IMR-90 (cell line): ENCODE results near the gene PALM3. TPM values are rescaled to one million over a fixed set of nuclear protein-coding genes. Genes with fewer than 3 reads are reported as not detected.

Source experiments
- ATAC-seq: fragments of 200-7000 bp; cut with Tn5 transposase; 2 replicates; pipeline ENCODE4 v1.9.1; 2020; ENCODE audit warnings: low read depth, mild to moderate bottlenecking, moderate library complexity
- BruUV-seq: library from RNA; stranded (reverse); fragments of 400-500 nt; replicated peaks from 2 replicates; lab custom pipeline; 2021; lab: Mats Ljungman, UMichigan
- CTCF ChIA-PET: fragments of 300-600 bp; formaldehyde crosslinking; extraction: SDS; loops from one replicate; lab custom pipeline; 2021; ENCODE audit warnings: antibody characterized with exemption; lab: Yijun Ruan, JAX
- POLR2A ChIA-PET: fragments of 300-600 bp; sonication (Branson Sonifier 250); formaldehyde crosslinking; loops from one replicate; lab custom pipeline; 2022; ENCODE audit warnings: antibody characterized with exemption; ENCODE audit not compliant: unreplicated experiment; lab: Charles Lee
- DNase-seq: peaks from one replicate; pipeline ENCODE4 v3.0.0; 2013
- H2AFZ ChIP-seq: replicated peaks from 2 replicates; pipeline ENCODE3; 2013; ENCODE audit warnings: low read length, mild to moderate bottlenecking; ENCODE audit not compliant: poor library complexity
- H2AK5ac ChIP-seq: 2 replicates; pipeline ENCODE4 v1.6.1; 2013; ENCODE audit warnings: low read depth, low read length, inconsistent platforms
- H2AK9ac ChIP-seq: replicated peaks from 2 replicates; pipeline ENCODE3; 2013; ENCODE audit warnings: mild to moderate bottlenecking, low read depth, low read length, moderate library complexity; ENCODE audit not compliant: poor library complexity
- H2BK120ac ChIP-seq: 2 replicates; pipeline ENCODE4 v1.6.1; 2013; ENCODE audit warnings: low read depth, low read length, inconsistent platforms
- H2BK15ac ChIP-seq: 3 replicates; pipeline ENCODE4 v1.6.1; 2013; ENCODE audit warnings: low read depth, low read length, inconsistent platforms
- H2BK20ac ChIP-seq: 2 replicates; pipeline ENCODE4 v1.6.1; 2013; ENCODE audit warnings: low read depth, mild to moderate bottlenecking, inconsistent platforms, low read length, moderate library complexity
- H2BK5ac ChIP-seq: 2 replicates; pipeline ENCODE4 v1.6.1; 2013; ENCODE audit warnings: mild to moderate bottlenecking, low read depth, low read length, inconsistent platforms; ENCODE audit not compliant: poor library complexity, severe bottlenecking
- H3K14ac ChIP-seq: replicated peaks from 2 replicates; pipeline ENCODE4 v1.6.1; 2013; ENCODE audit warnings: low read depth, low read length, inconsistent platforms
- H3K18ac ChIP-seq: 2 replicates; pipeline ENCODE4 v1.6.1; 2013; ENCODE audit warnings: low read depth, low read length, control low read depth
- H3K23ac ChIP-seq: 2 replicates; pipeline ENCODE4 v1.6.1; 2013; ENCODE audit warnings: low read depth, low read length, inconsistent platforms
- H3K27ac ChIP-seq: 2 replicates; pipeline ENCODE4 v1.5.1; 2013; ENCODE audit warnings: mild to moderate bottlenecking, control low read depth, low read length; ENCODE audit not compliant: insufficient read depth
- H3K27me3 ChIP-seq: 2 replicates; pipeline ENCODE4 v1.6.1; 2013; ENCODE audit warnings: low read length; ENCODE audit not compliant: control insufficient read depth, insufficient read depth
- H3K36me3 ChIP-seq: 2 replicates; pipeline ENCODE4 v1.6.1; 2013; ENCODE audit warnings: low read length, mixed read lengths; ENCODE audit not compliant: control insufficient read depth, insufficient read depth
- H3K4ac ChIP-seq: 2 replicates; pipeline ENCODE4 v1.6.1; 2013; ENCODE audit warnings: low read depth, low read length, inconsistent platforms
- H3K4me1 ChIP-seq: 2 replicates; pipeline ENCODE4 v1.6.1; 2013; ENCODE audit warnings: low read length, mixed read lengths; ENCODE audit not compliant: control insufficient read depth, insufficient read depth
- H3K4me2 ChIP-seq: 2 replicates; pipeline ENCODE4 v1.6.1; 2013; ENCODE audit warnings: low read depth, mild to moderate bottlenecking, control low read depth, low read length, moderate library complexity
- H3K4me3 ChIP-seq: 2 replicates; pipeline ENCODE4 v1.5.1; 2013; ENCODE audit warnings: low read depth, mild to moderate bottlenecking, control low read depth, low read length, moderate library complexity; ENCODE audit not compliant: insufficient read depth
- H3K56ac ChIP-seq: 2 replicates; pipeline ENCODE4 v1.6.1; 2013; ENCODE audit warnings: low read length, inconsistent platforms; ENCODE audit not compliant: insufficient read depth; ENCODE audit errors: extremely low read depth
- H3K79me1 ChIP-seq, 2 experiments: 2 replicates each; pipeline ENCODE4 v1.6.1; 2013; ENCODE audit warnings: low read length in 2 of 2, inconsistent platforms in 1 of 2, low read depth in 1 of 2
- H3K9ac ChIP-seq: 2 replicates; pipeline ENCODE4 v1.6.1; 2013; ENCODE audit warnings: low read depth, low read length, control low read depth
- H3K9me1 ChIP-seq: 2 replicates; pipeline ENCODE4 v1.6.1; 2013; ENCODE audit warnings: low read length, inconsistent platforms; ENCODE audit not compliant: insufficient read depth
- H3K9me3 ChIP-seq: 2 replicates; pipeline ENCODE4 v1.6.1; 2013; ENCODE audit warnings: low read length; ENCODE audit not compliant: control insufficient read depth, insufficient read depth
- H4K20me1 ChIP-seq: 2 replicates; pipeline ENCODE4 v1.6.1; 2013; ENCODE audit warnings: low read length, inconsistent platforms; ENCODE audit not compliant: insufficient read depth
- H4K5ac ChIP-seq: 2 replicates; pipeline ENCODE4 v1.6.1; 2013; ENCODE audit warnings: mild to moderate bottlenecking, low read depth, low read length, control low read depth
- H4K8ac ChIP-seq, 2 experiments: 2 replicates each; pipeline ENCODE4 v1.6.1; 2013; ENCODE audit warnings: low read depth in 2 of 2, low read length in 2 of 2, control low read depth in 1 of 2, inconsistent platforms in 1 of 2
- H4K91ac ChIP-seq: 2 replicates; pipeline ENCODE4 v1.6.1; 2013; ENCODE audit warnings: low read depth, low read length, inconsistent platforms; ENCODE audit not compliant: insufficient read depth
- BHLHE40 ChIP-seq: fragments of 150-350 bp; IDR thresholded peaks from 2 replicates; pipeline ENCODE4 v1.6.1; 2016; ENCODE audit warnings: mild to moderate bottlenecking, low read depth, low read length
- CHD1 ChIP-seq: IDR thresholded peaks from 2 replicates; pipeline ENCODE4 v1.6.1; 2012; ENCODE audit warnings: low read depth, low read length, improper control_type of control experiment
- FOS ChIP-seq: fragments of 150-350 bp; IDR thresholded peaks from 2 replicates; pipeline ENCODE4 v1.6.1; 2016; ENCODE audit warnings: low read depth, low read length
- MAFK ChIP-seq: IDR thresholded peaks from 2 replicates; pipeline ENCODE4 v1.6.1; 2012; ENCODE audit warnings: low read depth, low read length, improper control_type of control experiment
- MXI1 ChIP-seq: IDR thresholded peaks from 2 replicates; pipeline ENCODE4 v1.6.1; 2012; ENCODE audit warnings: low read depth, mild to moderate bottlenecking, low read length, moderate library complexity, borderline replicate concordance
- NFE2L2 ChIP-seq: fragments of 150-350 bp; IDR thresholded peaks from 2 replicates; pipeline ENCODE4 v1.6.1; 2016; ENCODE audit warnings: low read depth, mild to moderate bottlenecking, low read length
- POLR2A ChIP-seq: IDR thresholded peaks from 2 replicates; pipeline ENCODE4 v1.6.1; 2012; ENCODE audit warnings: mild to moderate bottlenecking, low read depth, low read length
- RCOR1 ChIP-seq: IDR thresholded peaks from 2 replicates; pipeline ENCODE4 v1.6.1; 2012; ENCODE audit warnings: mild to moderate bottlenecking, low read length, improper control_type of control experiment; ENCODE audit not compliant: insufficient replicate concordance
- RFX5 ChIP-seq: IDR thresholded peaks from 2 replicates; pipeline ENCODE4 v1.8.0; 2012; ENCODE audit warnings: low read depth, mild to moderate bottlenecking, low read length, moderate library complexity
- SMC3 ChIP-seq: fragments of 150-350 bp; IDR thresholded peaks from 2 replicates; pipeline ENCODE4 v1.6.1; 2016; ENCODE audit warnings: low read depth, mild to moderate bottlenecking, antibody characterized with exemption, low read length, moderate library complexity
- WGBS, 2 experiments: methylation state at CpG; one replicate each; pipeline versions ENCODE4 v1.1.5 to v1.1.7; 2013; ENCODE audit warnings: missing lambda C conversion rate in 2 of 2; ENCODE audit not compliant: insufficient read length in 1 of 2; ENCODE audit errors: extremely low coverage in 2 of 2; 5-methylcytosine and 5-hydroxymethylcytosine counted together
- dilution Hi-C: fragments of 300-500 bp; cut with HindIII; formaldehyde crosslinking; loops from one replicate; pipeline ENCODE4 v1.14.3; 2018; ENCODE audit warnings: low sequenced_read_pairs; ENCODE audit not compliant: unreplicated experiment
- in situ Hi-C: fragments of 300-500 bp; cut with MboI; formaldehyde crosslinking; loops from 3 replicates; pipeline ENCODE4 v1.14.3; 2019; ENCODE audit warnings: low sequenced_read_pairs, inconsistent platforms, mixed read lengths
- intact Hi-C: fragments of 100-400 bp; cut with micrococcal nuclease; formaldehyde crosslinking; loops from 2 replicates; pipeline ENCODE4 v1.10.0; 2022
- polyA plus RNA-seq, 3 experiments: library from polyadenylated mRNA; depleted of rRNA; stranded (reverse); fragments of >200 nt; gene quantifications; 2 replicates each; pipeline ENCODE4 v1.2.3, GENCODE V29; 2012; ENCODE audit warnings: low replicate concordance in 1 of 3
- total RNA-seq: library from RNA; depleted of rRNA; stranded (reverse); fragments of >200 nt; gene quantifications from 2 replicates; pipeline ENCODE4 v1.2.3, GENCODE V29; 2012
- TF ChIP-seq, protein P1 (sequence below): fragments of 150-350 bp; IDR thresholded peaks from 2 replicates; pipeline ENCODE4 v1.6.1; 2017; ENCODE audit warnings: mild to moderate bottlenecking, antibody characterized with exemption, low read length, low read depth
- TF ChIP-seq, protein P2 (sequence below): conservative IDR thresholded peaks from 2 replicates; pipeline ENCODE4 v1.5.1; 2012; ENCODE audit warnings: mild to moderate bottlenecking, low read depth, low read length, improper control_type of control experiment
- TF ChIP-seq, protein P3 (sequence below): fragments of 150-350 bp; IDR thresholded peaks from 2 replicates; pipeline ENCODE4 v1.6.1; 2016; ENCODE audit warnings: low read depth, mild to moderate bottlenecking, low read length, moderate library complexity, borderline replicate concordance

Gene PALM3
- total and polyA plus RNA-seq, 2 of the 4 experiments (the other 2 are of a cell fraction), result 0.18 to 0.84 TPM

DNA sequence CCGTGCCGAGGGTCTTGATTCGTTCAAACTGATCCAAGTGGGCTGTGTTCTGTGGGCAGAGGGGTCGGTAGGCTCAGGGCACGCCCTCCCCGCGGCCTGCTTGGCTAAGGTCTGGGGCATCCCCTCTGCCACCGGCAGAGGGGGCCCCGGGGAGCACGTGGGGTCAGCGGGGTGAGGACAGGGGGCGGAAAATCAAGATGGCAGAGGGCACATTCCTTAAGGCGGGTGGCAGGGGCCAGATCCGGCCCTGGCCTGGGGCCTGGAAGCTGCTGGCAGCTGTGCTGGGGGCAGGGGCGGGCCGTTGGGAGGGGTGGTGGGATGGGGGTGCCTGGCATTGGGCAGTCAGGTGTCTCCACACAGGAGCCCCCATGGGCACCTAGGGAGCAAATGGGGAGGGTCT, 45.0 kb upstream of the PALM3 start:
- Histone ChIP-seq H3K36me3 (peaks cover 25% of the 10 kb centered on the region), H3K14ac (no peak overlapping the region), H3K9me3 (no peaks in the 10 kb centered on the region), H4K5ac (no peak overlapping the region), H4K91ac (no peak overlapping the region), H3K4me3 (no peak overlapping the region), H3K27ac (no peak overlapping the region), H4K8ac (no peak overlapping the region), H2BK5ac (no peak overlapping the region), H3K4me1 (no peaks in the 10 kb centered on the region), H3K9me1 (no peaks in the 10 kb centered on the region), H2AFZ (no peak overlapping the region), H2BK120ac (no peak overlapping the region), H4K20me1 (no peaks in the 10 kb centered on the region; the same call in 1 of the 2 replicates), H2BK20ac (no peak overlapping the region), H3K56ac (no peak overlapping the region), H3K4ac (no peak overlapping the region), H3K23ac (no peak overlapping the region), H3K4me2 (no peak overlapping the region), H2AK9ac (no peak overlapping the region), H3K27me3 (no peaks in the 10 kb centered on the region), H3K9ac (no peak overlapping the region), H2AK5ac (no peak overlapping the region), H3K79me1 (peaks cover 5 to 32% of the 10 kb centered on the region in 2 experiments; a peak in 2 of 4 replicates), H3K18ac (no peak overlapping the region), H2BK15ac (no peak overlapping the region)
- in situ Hi-C loops, result no loop called here
- ChIA-PET CTCF (no interaction called here), POLR2A (no interaction called here)
- dilution Hi-C loops, result no loop called here
- no peak for TF ChIP-seq POLR2A
- TF ChIP-seq NFE2L2, result no peak
- TF ChIP-seq CHD1, result no peak
- TF ChIP-seq, protein P1, sequence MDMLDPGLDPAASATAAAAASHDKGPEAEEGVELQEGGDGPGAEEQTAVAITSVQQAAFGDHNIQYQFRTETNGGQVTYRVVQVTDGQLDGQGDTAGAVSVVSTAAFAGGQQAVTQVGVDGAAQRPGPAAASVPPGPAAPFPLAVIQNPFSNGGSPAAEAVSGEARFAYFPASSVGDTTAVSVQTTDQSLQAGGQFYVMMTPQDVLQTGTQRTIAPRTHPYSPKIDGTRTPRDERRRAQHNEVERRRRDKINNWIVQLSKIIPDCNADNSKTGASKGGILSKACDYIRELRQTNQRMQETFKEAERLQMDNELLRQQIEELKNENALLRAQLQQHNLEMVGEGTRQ, result no peak
- TF ChIP-seq FOS, result no peak
- no peak for TF ChIP-seq MAFK
- TF ChIP-seq, protein P2, sequence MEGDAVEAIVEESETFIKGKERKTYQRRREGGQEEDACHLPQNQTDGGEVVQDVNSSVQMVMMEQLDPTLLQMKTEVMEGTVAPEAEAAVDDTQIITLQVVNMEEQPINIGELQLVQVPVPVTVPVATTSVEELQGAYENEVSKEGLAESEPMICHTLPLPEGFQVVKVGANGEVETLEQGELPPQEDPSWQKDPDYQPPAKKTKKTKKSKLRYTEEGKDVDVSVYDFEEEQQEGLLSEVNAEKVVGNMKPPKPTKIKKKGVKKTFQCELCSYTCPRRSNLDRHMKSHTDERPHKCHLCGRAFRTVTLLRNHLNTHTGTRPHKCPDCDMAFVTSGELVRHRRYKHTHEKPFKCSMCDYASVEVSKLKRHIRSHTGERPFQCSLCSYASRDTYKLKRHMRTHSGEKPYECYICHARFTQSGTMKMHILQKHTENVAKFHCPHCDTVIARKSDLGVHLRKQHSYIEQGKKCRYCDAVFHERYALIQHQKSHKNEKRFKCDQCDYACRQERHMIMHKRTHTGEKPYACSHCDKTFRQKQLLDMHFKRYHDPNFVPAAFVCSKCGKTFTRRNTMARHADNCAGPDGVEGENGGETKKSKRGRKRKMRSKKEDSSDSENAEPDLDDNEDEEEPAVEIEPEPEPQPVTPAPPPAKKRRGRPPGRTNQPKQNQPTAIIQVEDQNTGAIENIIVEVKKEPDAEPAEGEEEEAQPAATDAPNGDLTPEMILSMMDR, result no peak
- no peak for TF ChIP-seq RCOR1
- no peak for TF ChIP-seq BHLHE40
- no peak for TF ChIP-seq RFX5
- TF ChIP-seq SMC3, result no peak
- no peak for TF ChIP-seq MXI1
- TF ChIP-seq, protein P3, sequence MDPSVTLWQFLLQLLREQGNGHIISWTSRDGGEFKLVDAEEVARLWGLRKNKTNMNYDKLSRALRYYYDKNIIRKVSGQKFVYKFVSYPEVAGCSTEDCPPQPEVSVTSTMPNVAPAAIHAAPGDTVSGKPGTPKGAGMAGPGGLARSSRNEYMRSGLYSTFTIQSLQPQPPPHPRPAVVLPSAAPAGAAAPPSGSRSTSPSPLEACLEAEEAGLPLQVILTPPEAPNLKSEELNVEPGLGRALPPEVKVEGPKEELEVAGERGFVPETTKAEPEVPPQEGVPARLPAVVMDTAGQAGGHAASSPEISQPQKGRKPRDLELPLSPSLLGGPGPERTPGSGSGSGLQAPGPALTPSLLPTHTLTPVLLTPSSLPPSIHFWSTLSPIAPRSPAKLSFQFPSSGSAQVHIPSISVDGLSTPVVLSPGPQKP, result no peak
- no TSS peak for BruUV-seq
- DNase-seq, result no peak
- no peak for ATAC-seq
- whole genome bisulfite sequencing, 2 experiments, result 89% methylated on average over 3 of the region's 16 CpGs; no CpG with 5 or more reads in 1 of the 2 experiments
- intact Hi-C loops, result no loop called here
